ENCODE measurements around the gene CHCHD3. TPM values are rescaled to one million over a fixed set of nuclear protein-coding genes. Genes with fewer than 3 reads are reported as not detected.

The CHCHD3 gene
- total and polyA plus RNA-seq, 2 of the 4 experiments (the other 2 are of a cell fraction): 56.9 to 141 TPM

DNA sequence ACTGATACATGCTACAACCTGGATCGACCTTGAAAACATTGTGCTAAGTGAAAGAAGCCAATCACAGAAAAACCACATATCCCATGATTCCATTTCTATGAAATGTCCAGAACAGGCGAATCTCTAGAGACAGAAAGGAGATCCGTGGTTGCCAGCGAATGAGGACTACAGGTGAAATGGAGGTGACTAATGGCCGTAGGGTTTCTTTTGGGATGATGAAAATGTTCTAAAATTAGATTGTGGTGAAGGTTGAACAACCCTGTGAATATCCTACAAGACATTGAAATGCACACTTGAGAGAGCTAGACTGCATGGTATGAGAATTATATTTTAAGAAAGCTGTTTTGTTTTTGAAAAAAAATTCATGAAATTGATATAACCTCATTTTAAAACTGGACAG, 317.1 kb downstream of the CHCHD3 start:
- no peak overlapping the region for H4K5ac ChIP-seq (ENCODE audit: low read depth, low read length)
- H2AK5ac ChIP-seq (ENCODE audit: low read depth, low read length): no peak overlapping the region
- H3K18ac ChIP-seq (ENCODE audit: low read depth, low read length): no peak overlapping the region
- no peak overlapping the region for H4K8ac ChIP-seq (ENCODE audit: low read depth in 2 of 2, low read length in 2 of 2)
- no peak overlapping the region for H3K14ac ChIP-seq (replicated peaks; ENCODE audit: low read depth, low read length)
- H4K20me1 ChIP-seq (ENCODE audit: insufficient read depth, low read length): peaks cover 3% of the 10 kb centered on the region; the same call in 1 of the 2 replicates
- peaks cover 8% of the 10 kb centered on the region for H3K9me3 ChIP-seq (ENCODE audit: control insufficient read depth, insufficient read depth, low read length)
- CTCF ChIA-PET: no interaction called here
- H3K4ac ChIP-seq (ENCODE audit: low read depth, low read length): no peak overlapping the region
- H2AFZ ChIP-seq (replicated peaks; ENCODE audit: low read length, poor library complexity): no peak overlapping the region
- peaks cover 66% of the 10 kb centered on the region for H3K27me3 ChIP-seq (ENCODE audit: control insufficient read depth, insufficient read depth, low read length)
- no peaks in the 10 kb centered on the region for H3K36me3 ChIP-seq (ENCODE audit: control insufficient read depth, insufficient read depth, low read length)
- H3K9me1 ChIP-seq (ENCODE audit: insufficient read depth, low read length): no peaks in the 10 kb centered on the region
- no peaks in the 10 kb centered on the region for H3K79me1 ChIP-seq (ENCODE audit: low read depth in 1 of 2, low read length in 2 of 2)
- H4K91ac ChIP-seq (ENCODE audit: insufficient read depth, low read depth, low read length): no peak overlapping the region
- H2BK120ac ChIP-seq (ENCODE audit: low read depth, low read length): no peak overlapping the region
- BruUV-seq (replicated peaks): no TSS peak
- H3K9ac ChIP-seq (ENCODE audit: low read depth, low read length): no peak overlapping the region
- no peak overlapping the region for H2AK9ac ChIP-seq (replicated peaks; ENCODE audit: low read depth, low read length, poor library complexity)
- TF ChIP-seq, protein P1, sequence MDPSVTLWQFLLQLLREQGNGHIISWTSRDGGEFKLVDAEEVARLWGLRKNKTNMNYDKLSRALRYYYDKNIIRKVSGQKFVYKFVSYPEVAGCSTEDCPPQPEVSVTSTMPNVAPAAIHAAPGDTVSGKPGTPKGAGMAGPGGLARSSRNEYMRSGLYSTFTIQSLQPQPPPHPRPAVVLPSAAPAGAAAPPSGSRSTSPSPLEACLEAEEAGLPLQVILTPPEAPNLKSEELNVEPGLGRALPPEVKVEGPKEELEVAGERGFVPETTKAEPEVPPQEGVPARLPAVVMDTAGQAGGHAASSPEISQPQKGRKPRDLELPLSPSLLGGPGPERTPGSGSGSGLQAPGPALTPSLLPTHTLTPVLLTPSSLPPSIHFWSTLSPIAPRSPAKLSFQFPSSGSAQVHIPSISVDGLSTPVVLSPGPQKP (IDR thresholded peaks at IDR 0.05; ENCODE audit: borderline replicate concordance, low read depth, low read length): no peak
- TF ChIP-seq, protein P2, sequence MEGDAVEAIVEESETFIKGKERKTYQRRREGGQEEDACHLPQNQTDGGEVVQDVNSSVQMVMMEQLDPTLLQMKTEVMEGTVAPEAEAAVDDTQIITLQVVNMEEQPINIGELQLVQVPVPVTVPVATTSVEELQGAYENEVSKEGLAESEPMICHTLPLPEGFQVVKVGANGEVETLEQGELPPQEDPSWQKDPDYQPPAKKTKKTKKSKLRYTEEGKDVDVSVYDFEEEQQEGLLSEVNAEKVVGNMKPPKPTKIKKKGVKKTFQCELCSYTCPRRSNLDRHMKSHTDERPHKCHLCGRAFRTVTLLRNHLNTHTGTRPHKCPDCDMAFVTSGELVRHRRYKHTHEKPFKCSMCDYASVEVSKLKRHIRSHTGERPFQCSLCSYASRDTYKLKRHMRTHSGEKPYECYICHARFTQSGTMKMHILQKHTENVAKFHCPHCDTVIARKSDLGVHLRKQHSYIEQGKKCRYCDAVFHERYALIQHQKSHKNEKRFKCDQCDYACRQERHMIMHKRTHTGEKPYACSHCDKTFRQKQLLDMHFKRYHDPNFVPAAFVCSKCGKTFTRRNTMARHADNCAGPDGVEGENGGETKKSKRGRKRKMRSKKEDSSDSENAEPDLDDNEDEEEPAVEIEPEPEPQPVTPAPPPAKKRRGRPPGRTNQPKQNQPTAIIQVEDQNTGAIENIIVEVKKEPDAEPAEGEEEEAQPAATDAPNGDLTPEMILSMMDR (conservative IDR thresholded peaks at IDR 0.05; ENCODE audit: low read depth, low read length): no peak
- TF ChIP-seq MAZ (IDR thresholded peaks at IDR 0.05; ENCODE audit: borderline replicate concordance, low read depth, low read length) (no peak), FOS (IDR thresholded peaks at IDR 0.05; ENCODE audit: low read depth, low read length) (no peak), SMC3 (IDR thresholded peaks at IDR 0.05; ENCODE audit: low read depth, low read length) (no peak), BHLHE40 (IDR thresholded peaks at IDR 0.05; ENCODE audit: low read depth, low read length) (no peak), CEBPB (IDR thresholded peaks at IDR 0.05; ENCODE audit: low read depth, low read length) (no peak), POLR2A (IDR thresholded peaks at IDR 0.05; ENCODE audit: low read depth, low read length) (no peak), RFX5 (IDR thresholded peaks at IDR 0.05; ENCODE audit: low read depth, low read length) (no peak), RCOR1 (IDR thresholded peaks at IDR 0.05; ENCODE audit: insufficient replicate concordance, low read length) (no peak), MAFK (IDR thresholded peaks at IDR 0.05; ENCODE audit: low read depth, low read length) (no peak), MXI1 (IDR thresholded peaks at IDR 0.05; ENCODE audit: borderline replicate concordance, low read depth, low read length) (no peak), NFE2L2 (IDR thresholded peaks at IDR 0.05; ENCODE audit: low read depth, low read length) (no peak), RAD21 (IDR thresholded peaks at IDR 0.05; ENCODE audit: low read length) (no peak), CHD1 (IDR thresholded peaks at IDR 0.05; ENCODE audit: low read depth, low read length) (no peak)
- TF ChIP-seq, protein P3, sequence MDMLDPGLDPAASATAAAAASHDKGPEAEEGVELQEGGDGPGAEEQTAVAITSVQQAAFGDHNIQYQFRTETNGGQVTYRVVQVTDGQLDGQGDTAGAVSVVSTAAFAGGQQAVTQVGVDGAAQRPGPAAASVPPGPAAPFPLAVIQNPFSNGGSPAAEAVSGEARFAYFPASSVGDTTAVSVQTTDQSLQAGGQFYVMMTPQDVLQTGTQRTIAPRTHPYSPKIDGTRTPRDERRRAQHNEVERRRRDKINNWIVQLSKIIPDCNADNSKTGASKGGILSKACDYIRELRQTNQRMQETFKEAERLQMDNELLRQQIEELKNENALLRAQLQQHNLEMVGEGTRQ (IDR thresholded peaks at IDR 0.05; ENCODE audit: low read depth, low read length): no peak
- H2BK20ac ChIP-seq (ENCODE audit: low read depth, low read length): no peak overlapping the region
- no peaks in the 10 kb centered on the region for H3K4me1 ChIP-seq (ENCODE audit: control insufficient read depth, insufficient read depth, low read length)
- in situ Hi-C loops (cut with MboI; ENCODE audit: low sequenced_read_pairs) (no loop called here), intact Hi-C loops (cut with micrococcal nuclease) (no loop called here), dilution Hi-C loops (cut with HindIII; ENCODE audit: low sequenced_read_pairs, unreplicated experiment) (no loop called here)
- H3K4me2 ChIP-seq (ENCODE audit: low read depth, low read length): no peak overlapping the region
- H3K4me3 ChIP-seq (ENCODE audit: insufficient read depth, low read depth, low read length): no peak overlapping the region
- no peak overlapping the region for H3K27ac ChIP-seq (ENCODE audit: insufficient read depth, low read length)
- H2BK15ac ChIP-seq (ENCODE audit: low read depth, low read length): no peak overlapping the region
- ATAC-seq (ENCODE audit: low read depth) (no peak), DNase-seq (no peak)
- no peak overlapping the region for H2BK5ac ChIP-seq (ENCODE audit: low read depth, low read length, poor library complexity, severe bottlenecking)
- H3K23ac ChIP-seq (ENCODE audit: low read depth, low read length): no peak overlapping the region
- no peak overlapping the region for H3K56ac ChIP-seq (ENCODE audit: extremely low read depth, insufficient read depth, low read length)
- WGBS, 2 experiments (ENCODE audit: extremely low coverage in 2 of 2, insufficient read length in 1 of 2): 93% methylated on average over 3 of the region's 5 CpGs; no CpG with 5 or more reads in 1 of the 2 experiments
- POLR2A ChIA-PET (ENCODE audit: unreplicated experiment): no interaction called here
